ENCODE measurements around the gene JUP. TPM values are rescaled to one million over a fixed set of nuclear protein-coding genes. Genes with fewer than 3 reads are reported as not detected.

Gene JUP
- total RNA-seq, 1 experiment from 2014 or later = 131 TPM

DNA sequence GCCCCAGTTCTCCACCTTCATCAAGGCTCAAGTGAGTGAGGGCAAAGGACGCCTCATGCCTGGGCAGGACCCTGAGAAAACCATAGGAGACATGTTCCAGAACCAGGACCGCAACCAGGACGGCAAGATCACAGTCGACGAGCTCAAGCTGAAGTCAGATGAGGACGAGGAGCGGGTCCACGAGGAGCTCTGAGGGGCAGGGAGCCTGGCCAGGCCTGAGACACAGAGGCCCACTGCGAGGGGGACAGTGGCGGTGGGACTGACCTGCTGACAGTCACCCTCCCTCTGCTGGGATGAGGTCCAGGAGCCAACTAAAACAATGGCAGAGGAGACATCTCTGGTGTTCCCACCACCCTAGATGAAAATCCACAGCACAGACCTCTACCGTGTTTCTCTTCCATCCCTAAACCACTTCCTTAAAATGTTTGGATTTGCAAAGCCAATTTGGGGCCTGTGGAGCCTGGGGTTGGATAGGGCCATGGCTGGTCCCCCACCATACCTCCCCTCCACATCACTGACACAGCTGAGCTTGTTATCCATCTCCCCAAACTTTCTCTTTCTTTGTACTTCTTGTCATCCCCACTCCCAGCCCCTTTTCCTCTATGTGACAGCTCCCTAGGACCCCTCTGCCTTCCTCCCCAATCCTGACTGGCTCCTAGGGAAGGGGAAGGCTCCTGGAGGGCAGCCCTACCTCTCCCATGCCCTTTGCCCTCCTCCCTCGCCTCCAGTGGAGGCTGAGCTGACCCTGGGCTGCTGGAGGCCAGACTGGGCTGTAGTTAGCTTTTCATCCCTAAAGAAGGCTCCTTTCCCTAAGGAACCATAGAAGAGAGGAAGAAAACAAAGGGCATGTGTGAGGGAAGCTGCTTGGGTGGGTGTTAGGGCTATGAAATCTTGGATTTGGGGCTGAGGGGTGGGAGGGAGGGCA, 36.0 kb upstream of the JUP start:
- TF ChIP-seq, protein P1, sequence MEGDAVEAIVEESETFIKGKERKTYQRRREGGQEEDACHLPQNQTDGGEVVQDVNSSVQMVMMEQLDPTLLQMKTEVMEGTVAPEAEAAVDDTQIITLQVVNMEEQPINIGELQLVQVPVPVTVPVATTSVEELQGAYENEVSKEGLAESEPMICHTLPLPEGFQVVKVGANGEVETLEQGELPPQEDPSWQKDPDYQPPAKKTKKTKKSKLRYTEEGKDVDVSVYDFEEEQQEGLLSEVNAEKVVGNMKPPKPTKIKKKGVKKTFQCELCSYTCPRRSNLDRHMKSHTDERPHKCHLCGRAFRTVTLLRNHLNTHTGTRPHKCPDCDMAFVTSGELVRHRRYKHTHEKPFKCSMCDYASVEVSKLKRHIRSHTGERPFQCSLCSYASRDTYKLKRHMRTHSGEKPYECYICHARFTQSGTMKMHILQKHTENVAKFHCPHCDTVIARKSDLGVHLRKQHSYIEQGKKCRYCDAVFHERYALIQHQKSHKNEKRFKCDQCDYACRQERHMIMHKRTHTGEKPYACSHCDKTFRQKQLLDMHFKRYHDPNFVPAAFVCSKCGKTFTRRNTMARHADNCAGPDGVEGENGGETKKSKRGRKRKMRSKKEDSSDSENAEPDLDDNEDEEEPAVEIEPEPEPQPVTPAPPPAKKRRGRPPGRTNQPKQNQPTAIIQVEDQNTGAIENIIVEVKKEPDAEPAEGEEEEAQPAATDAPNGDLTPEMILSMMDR (IDR thresholded peaks at IDR 0.05; ENCODE audit: unreplicated experiment) = no peak
- Mint-ChIP-seq H3K27me3 (ENCODE audit: insufficient read depth, unreplicated experiment) (no peaks in the 10 kb centered on the region), H3K36me3 (ENCODE audit: insufficient read depth, unreplicated experiment) (peaks cover 43% of the 10 kb centered on the region), H3K9me3 (ENCODE audit: unreplicated experiment) (no peaks in the 10 kb centered on the region), H3K27ac (ENCODE audit: low read depth, unreplicated experiment) (no peak overlapping the region), H3K4me3 (ENCODE audit: unreplicated experiment) (no peak overlapping the region), H3K4me1 (ENCODE audit: insufficient read depth, unreplicated experiment) (no peaks in the 10 kb centered on the region)
- intact Hi-C loops (cut with micrococcal nuclease) = no loop called here
- ChIA-PET POLR2A (interaction anchor here (0.6 to 1.7 kb wide), 8 partner anchors 10 to 137 kb away, joined by 3 to 6 read pairs (median 3); partner anchors contain the start of genes ACLY and FKBP10), CTCF (interaction anchor here (1.1 kb wide), 1 partner anchor 21 kb away, joined by 3 read pairs; no protein-coding TSS in a partner anchor)
- DNase-seq (ENCODE audit: unreplicated experiment) = no peak
- TSS peak; percentile 79 for BruUV-seq (replicated peaks)

DNA sequence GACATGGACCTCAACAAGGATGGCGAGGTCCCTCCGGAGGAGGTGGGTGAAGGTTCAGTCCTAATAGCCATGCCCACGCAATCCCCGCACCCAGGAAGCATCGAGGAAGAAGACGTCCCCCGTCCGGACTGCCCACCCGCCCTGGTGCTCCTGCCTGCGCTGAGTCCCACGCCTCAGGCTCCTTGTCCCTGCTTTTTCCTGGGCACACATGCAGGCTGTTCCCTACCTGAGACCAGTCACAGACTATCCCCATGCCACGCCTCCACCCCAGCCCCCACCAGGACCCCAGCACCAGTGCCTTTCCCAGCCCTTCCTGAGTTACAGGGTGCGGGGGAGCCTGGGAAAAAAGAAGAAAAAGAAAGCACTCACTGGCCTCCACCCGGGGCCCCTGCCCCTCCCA, 35.3 kb upstream of the JUP start:
- BruUV-seq (replicated peaks) = no TSS peak
- Mint-ChIP-seq H3K9me3 (ENCODE audit: unreplicated experiment) (no peaks in the 10 kb centered on the region), H3K4me1 (ENCODE audit: insufficient read depth, unreplicated experiment) (no peaks in the 10 kb centered on the region), H3K27me3 (ENCODE audit: insufficient read depth, unreplicated experiment) (no peaks in the 10 kb centered on the region), H3K36me3 (ENCODE audit: insufficient read depth, unreplicated experiment) (peaks cover 37% of the 10 kb centered on the region), H3K27ac (ENCODE audit: low read depth, unreplicated experiment) (no peak overlapping the region), H3K4me3 (ENCODE audit: unreplicated experiment) (no peak overlapping the region)
- ChIA-PET CTCF (no interaction called here), POLR2A (interaction anchor here (1.2 to 1.7 kb wide), 2 partner anchors 10 to 12 kb away, joined by 3 read pairs; no protein-coding TSS in a partner anchor)
- no peak for DNase-seq (ENCODE audit: unreplicated experiment)
- intact Hi-C loops (cut with micrococcal nuclease) = no loop called here
- TF ChIP-seq, protein P1 (IDR thresholded peaks at IDR 0.05; ENCODE audit: unreplicated experiment) = no peak

DNA sequence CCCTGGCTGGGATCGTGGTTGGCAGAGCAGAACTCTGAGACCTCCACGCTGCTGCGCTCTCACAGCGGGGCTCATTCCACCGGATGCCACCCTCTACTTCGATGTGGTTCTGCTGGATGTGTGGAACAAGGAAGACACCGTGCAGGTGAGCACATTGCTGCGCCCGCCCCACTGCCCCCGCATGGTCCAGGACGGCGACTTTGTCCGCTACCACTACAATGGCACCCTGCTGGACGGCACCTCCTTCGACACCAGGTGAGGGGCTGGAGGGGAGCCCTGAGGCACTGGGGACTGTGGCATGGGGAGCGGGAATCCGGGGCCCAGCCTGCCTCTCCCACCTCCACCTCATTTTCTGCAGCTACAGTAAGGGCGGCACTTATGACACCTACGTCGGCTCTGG, 31.5 kb upstream of the JUP start:
- TF ChIP-seq, protein P1 (IDR thresholded peaks at IDR 0.05; ENCODE audit: unreplicated experiment) = no peak
- Mint-ChIP-seq H3K9me3 (ENCODE audit: unreplicated experiment) (no peaks in the 10 kb centered on the region), H3K36me3 (ENCODE audit: insufficient read depth, unreplicated experiment) (peaks cover 26% of the 10 kb centered on the region), H3K27ac (ENCODE audit: low read depth, unreplicated experiment) (no peak overlapping the region), H3K4me3 (ENCODE audit: unreplicated experiment) (no peak overlapping the region), H3K4me1 (ENCODE audit: insufficient read depth, unreplicated experiment) (no peaks in the 10 kb centered on the region), H3K27me3 (ENCODE audit: insufficient read depth, unreplicated experiment) (no peaks in the 10 kb centered on the region)
- ChIA-PET POLR2A (no interaction called here), CTCF (no interaction called here)
- intact Hi-C loops (cut with micrococcal nuclease) = no loop called here
- BruUV-seq (replicated peaks) = no TSS peak
- no peak for DNase-seq (ENCODE audit: unreplicated experiment)

DNA sequence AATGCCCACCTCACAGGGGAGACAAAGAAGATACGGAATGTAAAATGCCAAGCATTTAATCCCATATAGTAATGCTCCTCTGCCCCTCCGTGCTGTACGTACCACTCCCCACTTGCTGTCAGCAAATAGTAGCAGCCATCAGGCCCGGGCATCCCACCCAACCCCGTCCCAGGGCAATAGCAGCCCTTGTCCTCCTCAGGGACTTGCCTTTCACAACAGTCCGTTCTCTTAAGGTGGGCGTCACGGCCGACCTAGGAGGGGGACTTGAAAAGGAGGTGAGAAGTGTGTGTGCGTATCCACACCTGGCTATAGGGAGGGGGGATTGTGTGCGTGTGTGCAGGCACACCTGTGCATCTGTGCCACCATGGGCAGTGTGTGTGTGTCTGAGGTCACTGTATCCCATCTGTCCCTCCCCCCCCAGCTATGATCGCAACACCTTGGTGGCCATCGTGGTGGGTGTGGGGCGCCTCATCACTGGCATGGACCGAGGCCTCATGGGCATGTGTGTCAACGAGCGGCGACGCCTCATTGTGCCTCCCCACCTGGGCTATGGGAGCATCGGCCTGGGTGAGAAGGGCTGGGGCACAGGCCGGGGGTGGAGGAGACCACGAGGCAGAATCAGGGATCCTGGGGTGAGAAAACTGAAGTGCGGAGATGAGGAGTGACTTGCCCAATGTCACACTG, 30.3 kb upstream of the JUP start:
- no peak for DNase-seq (ENCODE audit: unreplicated experiment)
- intact Hi-C loops (cut with micrococcal nuclease) = no loop called here
- Mint-ChIP-seq H3K4me3 (ENCODE audit: unreplicated experiment) (no peak overlapping the region), H3K27me3 (ENCODE audit: insufficient read depth, unreplicated experiment) (no peaks in the 10 kb centered on the region), H3K27ac (ENCODE audit: low read depth, unreplicated experiment) (no peak overlapping the region), H3K9me3 (ENCODE audit: unreplicated experiment) (no peaks in the 10 kb centered on the region), H3K36me3 (ENCODE audit: insufficient read depth, unreplicated experiment) (peaks cover 26% of the 10 kb centered on the region), H3K4me1 (ENCODE audit: insufficient read depth, unreplicated experiment) (peaks cover 5% of the 10 kb centered on the region)
- TF ChIP-seq, protein P1 (IDR thresholded peaks at IDR 0.05; ENCODE audit: unreplicated experiment) = no peak
- ChIA-PET CTCF (interaction anchor here (0.6 kb wide), 1 partner anchor 79 kb away, joined by 4 read pairs; no protein-coding TSS in a partner anchor), POLR2A (no interaction called here)
- no TSS peak for BruUV-seq (replicated peaks)
